OCI-LY3 (cell line): Measurements from ENCODE around the gene NSFL1C.

Experiments
- EZH2phosphoT487 ChIP-seq: fragments of 200-600 bp; shearing (Covaris generic); IDR thresholded peaks from 2 replicates; pipeline ENCODE4 v1.6.1; 2018; ENCODE audit warnings: antibody characterized with exemption, mixed run types, low read depth
- TF ChIP-seq, protein P1 (sequence below): fragments of 200-600, 300-600 bp; sonication (generic); IDR thresholded peaks from 2 replicates; pipeline ENCODE4 v1.5.1; 2014; ENCODE audit warnings: antibody characterized with exemption, low read length, low read depth

DNA sequence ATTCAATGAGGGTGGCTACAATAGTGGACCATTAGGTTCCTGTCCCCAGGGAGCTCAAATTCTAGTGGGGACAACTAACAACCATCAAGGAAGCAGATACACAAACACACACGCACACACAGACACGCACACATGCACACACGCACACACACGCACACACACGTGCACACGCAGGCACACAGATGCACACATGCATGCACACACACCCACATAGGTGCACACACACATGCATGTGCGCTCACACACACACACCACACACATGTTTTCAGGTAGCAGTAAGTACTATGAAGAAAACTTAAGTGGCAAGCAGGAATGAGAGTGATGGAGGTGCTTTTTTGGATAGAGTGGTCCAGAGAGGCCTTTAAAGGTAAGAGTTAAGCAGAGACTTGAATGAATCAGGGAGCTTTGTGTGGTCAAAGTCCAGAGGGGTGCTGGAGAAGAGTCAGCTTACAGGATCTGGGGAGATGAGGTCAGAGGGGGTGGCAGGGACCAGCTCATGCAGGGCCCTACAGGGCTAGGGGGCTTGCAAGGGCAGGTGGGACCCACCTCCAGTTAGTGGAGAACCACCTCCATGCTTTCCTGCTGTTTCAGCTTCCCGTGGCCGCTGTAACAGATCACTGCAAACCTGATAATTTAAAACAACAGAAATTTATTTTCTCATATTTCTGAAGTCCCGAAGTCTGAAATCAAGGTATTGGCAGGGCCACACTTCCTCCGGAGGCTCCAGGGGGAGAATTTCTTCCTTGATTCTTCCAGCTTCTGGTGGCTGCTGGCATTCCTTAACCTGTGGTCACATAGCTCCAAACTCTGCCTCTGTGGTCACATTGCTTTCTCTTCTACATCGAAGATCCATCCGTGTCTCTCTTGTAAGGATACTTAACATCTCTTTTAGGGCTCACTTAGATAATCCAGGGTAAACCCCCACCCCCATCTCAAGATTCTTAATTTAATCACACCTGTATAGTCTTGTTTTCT, 6.9 kb upstream of the NSFL1C start:
- TF ChIP-seq, protein P1, sequence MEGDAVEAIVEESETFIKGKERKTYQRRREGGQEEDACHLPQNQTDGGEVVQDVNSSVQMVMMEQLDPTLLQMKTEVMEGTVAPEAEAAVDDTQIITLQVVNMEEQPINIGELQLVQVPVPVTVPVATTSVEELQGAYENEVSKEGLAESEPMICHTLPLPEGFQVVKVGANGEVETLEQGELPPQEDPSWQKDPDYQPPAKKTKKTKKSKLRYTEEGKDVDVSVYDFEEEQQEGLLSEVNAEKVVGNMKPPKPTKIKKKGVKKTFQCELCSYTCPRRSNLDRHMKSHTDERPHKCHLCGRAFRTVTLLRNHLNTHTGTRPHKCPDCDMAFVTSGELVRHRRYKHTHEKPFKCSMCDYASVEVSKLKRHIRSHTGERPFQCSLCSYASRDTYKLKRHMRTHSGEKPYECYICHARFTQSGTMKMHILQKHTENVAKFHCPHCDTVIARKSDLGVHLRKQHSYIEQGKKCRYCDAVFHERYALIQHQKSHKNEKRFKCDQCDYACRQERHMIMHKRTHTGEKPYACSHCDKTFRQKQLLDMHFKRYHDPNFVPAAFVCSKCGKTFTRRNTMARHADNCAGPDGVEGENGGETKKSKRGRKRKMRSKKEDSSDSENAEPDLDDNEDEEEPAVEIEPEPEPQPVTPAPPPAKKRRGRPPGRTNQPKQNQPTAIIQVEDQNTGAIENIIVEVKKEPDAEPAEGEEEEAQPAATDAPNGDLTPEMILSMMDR: no peak
- no peak for TF ChIP-seq EZH2phosphoT487
